OCI-LY1 (cell line): Measurements from ENCODE around the gene MTMR12.

ENCODE experiments used
- EZH2 ChIP-seq: fragments of 200-600 bp; sonication (generic), shearing (Covaris generic); IDR thresholded peaks from 2 replicates; pipeline ENCODE4 v1.8.0; 2017; ENCODE audit warnings: borderline replicate concordance, mixed run types, mild to moderate bottlenecking, antibody characterized with exemption, low read length, moderate library complexity, mixed read lengths
- TF ChIP-seq, protein P1 (sequence below): fragments of 200-600 bp; sonication (generic), shearing (Covaris generic); IDR thresholded peaks from 2 replicates; pipeline ENCODE4 v1.5.1; 2017; ENCODE audit warnings: mild to moderate bottlenecking, antibody characterized with exemption, low read length, moderate library complexity, mixed read lengths

DNA sequence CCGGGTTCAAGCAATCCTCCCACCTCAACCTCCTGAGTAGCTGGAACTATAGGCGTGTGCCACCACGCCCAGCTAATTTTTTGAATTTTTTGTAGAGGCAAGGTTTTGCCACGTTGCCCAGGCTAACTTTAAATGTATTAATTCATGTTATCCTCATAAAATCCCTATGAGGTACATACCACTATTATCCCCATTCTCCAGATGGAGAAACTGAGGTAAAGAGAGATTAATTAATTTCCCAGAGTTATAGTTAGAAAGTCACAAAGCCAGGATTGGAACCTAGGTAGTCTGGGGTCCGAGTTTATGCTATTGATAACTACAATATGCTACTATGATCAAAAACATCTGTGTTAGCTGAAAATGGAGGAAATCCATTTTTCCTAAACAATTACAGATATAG, 106.7 kb downstream of the MTMR12 start:
- TF ChIP-seq, protein P1, sequence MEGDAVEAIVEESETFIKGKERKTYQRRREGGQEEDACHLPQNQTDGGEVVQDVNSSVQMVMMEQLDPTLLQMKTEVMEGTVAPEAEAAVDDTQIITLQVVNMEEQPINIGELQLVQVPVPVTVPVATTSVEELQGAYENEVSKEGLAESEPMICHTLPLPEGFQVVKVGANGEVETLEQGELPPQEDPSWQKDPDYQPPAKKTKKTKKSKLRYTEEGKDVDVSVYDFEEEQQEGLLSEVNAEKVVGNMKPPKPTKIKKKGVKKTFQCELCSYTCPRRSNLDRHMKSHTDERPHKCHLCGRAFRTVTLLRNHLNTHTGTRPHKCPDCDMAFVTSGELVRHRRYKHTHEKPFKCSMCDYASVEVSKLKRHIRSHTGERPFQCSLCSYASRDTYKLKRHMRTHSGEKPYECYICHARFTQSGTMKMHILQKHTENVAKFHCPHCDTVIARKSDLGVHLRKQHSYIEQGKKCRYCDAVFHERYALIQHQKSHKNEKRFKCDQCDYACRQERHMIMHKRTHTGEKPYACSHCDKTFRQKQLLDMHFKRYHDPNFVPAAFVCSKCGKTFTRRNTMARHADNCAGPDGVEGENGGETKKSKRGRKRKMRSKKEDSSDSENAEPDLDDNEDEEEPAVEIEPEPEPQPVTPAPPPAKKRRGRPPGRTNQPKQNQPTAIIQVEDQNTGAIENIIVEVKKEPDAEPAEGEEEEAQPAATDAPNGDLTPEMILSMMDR = no peak
- no peak for TF ChIP-seq EZH2
